Measurements from ENCODE around the gene POLR2B.

DNA sequence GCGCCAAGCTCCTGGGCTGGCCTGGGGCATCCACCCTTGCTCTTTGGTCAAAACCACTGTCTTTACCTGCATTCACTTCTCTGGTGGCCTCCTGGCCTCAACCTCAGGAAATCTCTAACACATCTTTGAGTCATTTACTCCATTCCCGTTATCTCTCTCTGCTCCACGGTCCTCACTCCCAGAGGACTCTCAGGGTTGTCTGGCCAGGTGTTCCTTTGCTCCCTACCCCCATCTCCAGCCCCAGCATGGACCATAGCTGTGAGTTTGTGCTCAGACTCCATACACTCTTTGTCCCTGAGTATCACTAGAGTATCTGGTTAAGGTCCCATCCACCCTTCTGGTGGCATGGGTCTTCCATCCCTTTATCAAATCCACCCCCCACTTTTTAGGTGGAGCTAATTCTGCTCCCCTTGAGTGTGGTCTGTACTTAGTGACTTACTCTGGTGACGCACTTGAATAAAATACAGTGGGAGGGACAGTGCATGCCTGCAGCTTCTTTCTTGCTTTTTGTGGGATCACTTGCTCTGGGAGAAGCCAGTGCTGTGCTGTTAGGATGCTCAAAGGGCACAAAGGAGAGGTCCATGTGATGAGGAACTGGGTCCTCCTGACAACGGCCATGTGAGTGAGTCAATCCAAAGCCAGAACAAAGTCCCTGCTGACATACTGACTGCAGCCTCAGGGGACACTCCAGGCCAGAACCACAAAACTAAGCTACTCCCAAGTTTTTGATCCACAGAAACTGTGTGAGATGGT lies 87.2 kb downstream of the POLR2B start:
- TF ChIP-seq POLR2AphosphoS5 (IDR thresholded peaks at IDR 0.05): no peak
- TF ChIP-seq, protein P1, sequence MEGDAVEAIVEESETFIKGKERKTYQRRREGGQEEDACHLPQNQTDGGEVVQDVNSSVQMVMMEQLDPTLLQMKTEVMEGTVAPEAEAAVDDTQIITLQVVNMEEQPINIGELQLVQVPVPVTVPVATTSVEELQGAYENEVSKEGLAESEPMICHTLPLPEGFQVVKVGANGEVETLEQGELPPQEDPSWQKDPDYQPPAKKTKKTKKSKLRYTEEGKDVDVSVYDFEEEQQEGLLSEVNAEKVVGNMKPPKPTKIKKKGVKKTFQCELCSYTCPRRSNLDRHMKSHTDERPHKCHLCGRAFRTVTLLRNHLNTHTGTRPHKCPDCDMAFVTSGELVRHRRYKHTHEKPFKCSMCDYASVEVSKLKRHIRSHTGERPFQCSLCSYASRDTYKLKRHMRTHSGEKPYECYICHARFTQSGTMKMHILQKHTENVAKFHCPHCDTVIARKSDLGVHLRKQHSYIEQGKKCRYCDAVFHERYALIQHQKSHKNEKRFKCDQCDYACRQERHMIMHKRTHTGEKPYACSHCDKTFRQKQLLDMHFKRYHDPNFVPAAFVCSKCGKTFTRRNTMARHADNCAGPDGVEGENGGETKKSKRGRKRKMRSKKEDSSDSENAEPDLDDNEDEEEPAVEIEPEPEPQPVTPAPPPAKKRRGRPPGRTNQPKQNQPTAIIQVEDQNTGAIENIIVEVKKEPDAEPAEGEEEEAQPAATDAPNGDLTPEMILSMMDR (IDR thresholded peaks at IDR 0.05): no peak

All from transverse colon (tissue), 4 donors.